Left kidney (tissue), 2 donors: ENCODE data around the gene ANKRD13B. TPM values are rescaled to one million over a fixed set of nuclear protein-coding genes. Genes with fewer than 3 reads are reported as not detected.

Experiments used
- DNase-seq: peaks from one replicate; pipeline ENCODE4 v3.0.0-alpha.2; 2013
- polyA plus RNA-seq: library from polyadenylated mRNA; unstranded; fragments of 120-200 nt; gene quantifications from one replicate; pipeline ENCODE4 v1.2.1, GENCODE V29; 2013; ENCODE audit not compliant: insufficient read length

Gene ANKRD13B
- polyA plus RNA-seq, 1 donor, result 11.1 TPM

DNA sequence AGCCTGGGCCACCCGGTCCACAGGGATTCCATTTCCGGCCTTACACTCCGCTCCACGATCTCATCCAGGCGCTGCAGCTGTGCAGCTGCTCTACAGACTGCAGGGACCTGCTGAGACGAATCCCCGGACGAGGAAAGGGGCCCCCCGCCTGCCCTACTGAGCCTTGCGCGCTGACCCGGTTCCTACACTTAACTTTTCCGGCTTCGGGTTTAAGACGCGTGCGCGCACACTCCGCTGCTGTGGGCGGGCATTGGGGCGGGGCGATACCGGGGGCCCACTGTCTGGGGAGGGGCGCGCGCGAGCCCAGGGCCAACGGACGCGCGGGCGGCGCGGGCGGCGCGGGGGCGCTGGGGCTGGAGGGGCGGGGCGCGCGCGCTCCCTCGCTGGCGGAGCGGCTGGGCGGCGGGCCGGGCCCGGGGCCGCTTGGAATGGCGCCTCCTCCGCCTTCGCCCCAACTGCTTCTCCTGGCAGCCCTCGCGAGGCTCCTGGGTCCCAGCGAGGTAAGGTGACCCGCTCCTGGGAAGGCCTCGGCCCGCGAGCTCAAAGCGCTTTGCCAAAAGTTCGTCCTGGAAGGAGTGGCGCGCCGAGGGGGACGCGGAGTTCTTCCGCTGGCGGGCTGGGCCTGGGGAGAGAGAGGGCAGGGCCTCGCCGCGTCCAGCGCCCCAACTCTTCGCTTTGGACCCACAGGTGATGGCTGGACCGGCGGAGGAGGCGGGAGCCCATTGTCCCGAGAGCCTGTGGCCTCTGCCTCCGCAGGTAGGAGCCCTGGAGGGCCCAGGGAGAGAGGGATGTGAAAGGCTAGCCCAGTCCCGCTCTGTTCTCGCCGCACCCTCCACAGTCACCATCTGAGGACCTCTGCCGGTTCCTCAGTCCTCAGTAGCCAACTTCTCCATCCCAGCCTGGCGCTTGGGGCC is 24.3 kb upstream of the ANKRD13B start, which contains the start of gene TP53I13:
Gene TP53I13, plus strand, starts transcription at position 371 of the 914 bp plus-strand sequence. Its CDS starts 58 bp downstream, at position 429.
- peak; percentile 80 for DNase-seq

DNA sequence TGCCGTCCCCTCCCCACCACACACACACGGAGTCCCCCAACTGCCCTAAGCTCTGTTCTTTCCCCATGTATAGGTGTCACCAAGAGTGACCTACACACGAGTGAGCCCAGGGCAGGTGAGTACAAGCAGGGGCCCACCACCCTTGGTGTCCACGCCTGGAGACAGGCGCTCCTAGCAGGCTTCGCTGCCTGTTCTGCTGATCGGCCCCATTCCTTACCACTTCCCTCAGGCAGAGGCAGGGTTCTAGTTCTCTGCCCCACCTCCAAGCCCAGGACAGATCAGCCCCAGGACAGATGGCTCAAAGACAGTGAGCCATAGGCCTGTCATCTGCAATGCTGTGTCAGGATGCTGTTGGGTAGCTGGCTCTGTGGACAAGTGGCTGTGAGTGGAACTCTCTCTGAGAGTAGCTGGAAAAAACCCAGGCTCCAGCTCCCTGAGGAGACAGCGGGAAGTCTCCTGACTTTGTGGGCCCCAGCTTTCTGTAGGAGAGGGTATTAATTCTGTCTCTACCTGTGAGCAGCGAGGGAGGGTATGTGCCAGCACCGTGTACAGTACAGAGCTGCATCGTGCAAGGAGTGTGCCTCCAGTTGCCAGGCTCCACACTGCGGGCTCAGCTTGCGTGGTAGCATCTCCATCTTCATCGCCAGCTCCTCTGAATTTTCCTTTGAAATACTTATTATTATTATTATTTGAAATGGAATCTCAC is 23.5 kb upstream of the ANKRD13B start:
- DNase-seq, result no peak

DNA sequence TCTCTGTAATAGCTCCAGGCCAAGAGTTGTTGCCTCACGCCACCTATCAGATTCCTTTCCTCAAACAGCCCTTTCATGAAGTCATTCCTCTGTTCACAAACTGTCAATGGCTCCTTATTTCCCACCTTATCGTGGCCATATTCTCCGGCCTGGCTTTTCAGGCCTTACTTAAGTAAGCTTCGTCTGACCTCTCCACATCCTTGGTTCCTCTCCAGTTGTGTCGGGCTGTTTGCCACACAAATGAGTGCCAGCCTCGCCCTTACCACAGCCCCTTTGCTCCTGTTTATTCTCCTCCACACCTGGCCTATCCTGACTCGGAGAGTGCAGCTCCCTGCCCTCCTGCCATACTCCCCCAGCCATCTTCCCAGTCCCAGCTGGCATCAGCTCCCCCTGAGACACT is 22.4 kb upstream of the ANKRD13B start:
- no peak for DNase-seq

DNA sequence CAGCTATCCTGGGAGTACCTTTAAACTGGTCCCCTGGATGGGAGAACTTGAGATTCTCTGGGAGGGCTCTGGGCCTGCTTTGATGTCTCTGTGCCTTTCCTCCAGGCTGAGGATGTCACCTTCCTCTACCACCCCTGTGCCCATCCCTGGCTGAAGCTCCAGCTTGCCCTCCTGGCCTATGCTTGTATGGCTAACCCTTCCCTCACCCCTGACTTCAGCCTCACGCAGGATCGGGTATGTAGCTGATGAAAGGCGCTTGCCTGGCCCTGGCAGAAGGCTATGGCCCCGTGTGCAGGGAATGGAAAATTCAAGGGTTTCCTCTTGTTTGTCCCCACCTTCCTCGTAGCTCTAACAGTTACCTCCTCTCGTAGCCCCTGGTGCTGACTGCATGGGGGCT is 21.4 kb upstream of the ANKRD13B start:
- DNase-seq, result no peak

GRCh38 chr17:29571883-29572681 is 20.9 kb upstream of the ANKRD13B start:
- no peak for DNase-seq

GRCh38 chr17:29572691-29573557 is 20.0 kb upstream of the ANKRD13B start:
- DNase-seq, result no peak

- no peak for DNase-seq
These were observed 19.4 kb upstream of the ANKRD13B start for GRCh38 chr17:29573558-29573869.

- no peak for DNase-seq
These were observed 18.8 kb upstream of the ANKRD13B start for GRCh38 chr17:29573871-29574731.

GRCh38 chr17:29574732-29575510 is 18.0 kb upstream of the ANKRD13B start:
- DNase-seq, result no peak

- no peak for DNase-seq
These were observed 17.3 kb upstream of the ANKRD13B start for GRCh38 chr17:29575511-29576213.

- DNase-seq, result no peak
These were observed 16.5 kb upstream of the ANKRD13B start for GRCh38 chr17:29576214-29577000.

- no peak for DNase-seq
These were observed 15.9 kb upstream of the ANKRD13B start for GRCh38 chr17:29577001-29577370.

DNA sequence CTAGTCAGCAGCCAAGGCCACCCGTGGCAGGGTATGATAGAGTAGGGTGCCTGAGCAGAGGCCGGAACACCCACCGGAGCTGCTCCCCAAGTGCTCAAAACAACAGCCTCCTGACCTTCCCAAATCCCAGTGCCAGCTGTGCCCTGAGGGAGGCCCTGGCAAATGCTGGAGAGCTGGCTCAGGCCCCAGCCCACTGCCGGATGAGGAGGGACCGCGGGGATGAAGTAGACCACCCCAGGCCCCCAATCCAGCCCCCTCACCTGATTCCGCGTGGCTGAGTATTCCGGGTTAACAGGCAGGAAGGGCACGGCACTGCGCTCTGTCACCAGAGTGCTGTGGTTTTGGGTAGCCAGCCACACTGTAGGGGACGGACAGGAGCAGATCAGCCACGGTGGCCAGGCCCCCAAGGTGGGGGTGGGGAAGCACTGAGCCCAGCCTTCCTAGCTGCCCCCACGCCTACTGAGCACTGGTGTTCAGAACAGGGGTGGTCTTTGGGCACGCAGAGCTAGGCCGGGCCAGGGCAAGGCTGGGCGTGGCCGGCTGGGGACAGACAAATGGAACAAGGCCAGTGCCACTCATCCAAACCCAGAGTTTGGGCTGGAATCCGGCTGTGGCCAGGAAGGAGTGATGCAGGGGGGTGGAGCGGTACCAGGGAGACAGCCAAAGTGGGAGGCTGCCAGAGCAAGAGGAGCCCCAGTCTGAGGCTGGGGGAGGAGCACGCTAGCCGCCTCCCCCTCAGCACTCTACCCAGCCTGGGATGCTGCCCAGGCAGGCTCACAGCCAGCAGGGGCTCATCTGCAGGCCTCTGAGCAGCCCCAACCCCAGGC is 15.3 kb upstream of the ANKRD13B start:
- DNase-seq, result no peak

- no peak for DNase-seq
These were observed 14.1 kb upstream of the ANKRD13B start for GRCh38 chr17:29578626-29579485.

DNA sequence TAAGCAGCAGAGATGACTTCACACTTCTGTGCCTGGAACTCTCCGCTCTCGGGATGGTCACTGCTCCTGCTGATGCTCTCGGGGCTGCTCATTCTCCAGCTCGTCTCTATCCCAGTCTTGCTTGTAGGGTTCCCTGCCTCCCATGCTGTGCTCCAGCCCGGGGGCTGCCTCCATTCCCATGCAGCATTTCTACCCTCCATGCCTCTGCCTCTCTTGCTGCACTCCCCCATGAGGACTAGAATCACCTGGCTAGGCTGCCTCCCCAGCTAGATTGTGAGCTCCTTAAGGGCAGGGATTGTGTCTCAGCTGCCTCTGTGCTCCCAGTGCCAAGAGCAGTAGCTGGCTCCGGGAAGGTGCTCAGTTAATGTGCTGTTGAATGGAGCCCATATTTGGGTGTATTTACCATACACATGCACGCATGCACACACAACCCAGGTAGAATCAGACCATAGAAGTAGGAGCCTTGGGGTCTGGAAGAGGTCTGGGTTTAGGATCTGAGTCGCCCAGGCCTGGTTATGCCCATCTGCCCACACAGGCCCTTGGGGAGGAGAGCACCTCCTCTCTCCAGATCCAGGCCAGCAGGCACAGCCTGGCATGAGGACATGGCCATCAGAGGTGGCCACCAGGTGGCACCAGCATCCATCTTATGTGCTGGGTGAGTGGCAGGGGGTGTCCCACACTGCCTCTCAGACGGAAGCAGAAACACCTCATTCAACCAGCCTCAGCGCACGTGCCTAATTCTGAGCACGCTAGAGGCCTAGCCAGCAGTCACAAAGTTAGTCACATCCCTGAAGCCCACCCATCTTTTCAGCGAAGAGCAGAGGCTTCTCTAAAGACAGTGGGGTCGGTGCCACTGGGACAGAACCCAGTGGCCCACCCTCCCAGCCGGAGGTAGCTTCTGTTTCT is 12.8 kb upstream of the ANKRD13B start:
- peak; percentile 73 for DNase-seq
